ENCODE measurements around the gene LAX1. TPM values are rescaled to one million over a fixed set of nuclear protein-coding genes. Genes with fewer than 3 reads are reported as not detected.

The LAX1 gene
- total RNA-seq, 1 experiment from 2014 or later = not detected

GRCh38 chr1:203768256-203768655, 3.3 kb downstream of the LAX1 start (continued):
- no peak for TF ChIP-seq HMGXB4 (CRISPR knock-in tag; IDR thresholded peaks at IDR 0.05)
- TF ChIP-seq CREM (CRISPR knock-in tag; IDR thresholded peaks at IDR 0.05) = no peak
- TF ChIP-seq E2F5 (CRISPR knock-in tag; IDR thresholded peaks at IDR 0.05) = no peak
- TF ChIP-seq E2F1 (CRISPR knock-in tag; IDR thresholded peaks at IDR 0.05) = no peak
- no peak for TF ChIP-seq MXD4 (CRISPR knock-in tag; IDR thresholded peaks at IDR 0.05; ENCODE audit: borderline replicate concordance)
- TF ChIP-seq SP1 (CRISPR knock-in tag; conservative IDR thresholded peaks at IDR 0.05) = no peak
- TF ChIP-seq TEAD1 (CRISPR knock-in tag; IDR thresholded peaks at IDR 0.05) = no peak
- no peak for TF ChIP-seq PREB (CRISPR knock-in tag; IDR thresholded peaks at IDR 0.05; ENCODE audit: borderline replicate concordance)

- ATAC-seq (no peak), DNase-seq (ENCODE audit: low spot score) (no peak)
- Mint-ChIP-seq H3K36me3 (no peaks in the 10 kb centered on the region), H3K4me1 (peaks cover 9% of the 10 kb centered on the region), H3K27me3 (ENCODE audit: low read depth) (no peaks in the 10 kb centered on the region), H3K27ac (no peak overlapping the region), H3K9me3 (no peaks in the 10 kb centered on the region), H3K4me3 (no peak overlapping the region)
- CTCF ChIA-PET = no interaction called here
- no peak for TF ChIP-seq JAZF1 (CRISPR knock-in tag; IDR thresholded peaks at IDR 0.05)
- TF ChIP-seq GABPB1 (CRISPR knock-in tag; IDR thresholded peaks at IDR 0.05) = peak; percentile 84
- POLR2A ChIA-PET = no interaction called here
These were observed 4.7 kb downstream of the LAX1 start for GRCh38 chr1:203769505-203770343.

GRCh38 chr1:203771901-203772301, 6.9 kb downstream of the LAX1 start:
- ChIA-PET POLR2A (no interaction called here), CTCF (no interaction called here)
- H3K4me1 Mint-ChIP-seq = peaks cover 9% of the 10 kb centered on the region
- ATAC-seq = no peak
- TF ChIP-seq NR3C1 (CRISPR knock-in tag; conservative IDR thresholded peaks at IDR 0.05; ENCODE audit: low read depth) = no peak
- no peak for TF ChIP-seq USF1 (CRISPR knock-in tag; IDR thresholded peaks at IDR 0.05)
- no peak for TF ChIP-seq ZNF532 (CRISPR knock-in tag; IDR thresholded peaks at IDR 0.05; ENCODE audit: borderline replicate concordance)
- no peak for TF ChIP-seq ATF2 (CRISPR knock-in tag; IDR thresholded peaks at IDR 0.05; ENCODE audit: borderline replicate concordance, low read depth)
- TF ChIP-seq PREB (CRISPR knock-in tag; IDR thresholded peaks at IDR 0.05; ENCODE audit: borderline replicate concordance) = no peak
- TF ChIP-seq ZNF423 (CRISPR knock-in tag; IDR thresholded peaks at IDR 0.05) = no peak
- no peak for TF ChIP-seq GABPB1 (CRISPR knock-in tag; IDR thresholded peaks at IDR 0.05)
- TF ChIP-seq ZNF232 (CRISPR knock-in tag; IDR thresholded peaks at IDR 0.05) = no peak
- TF ChIP-seq SMAD4 (CRISPR knock-in tag; IDR thresholded peaks at IDR 0.05) = no peak
- TF ChIP-seq KAT7 (CRISPR knock-in tag; IDR thresholded peaks at IDR 0.05; ENCODE audit: borderline replicate concordance) = no peak
- no peak for TF ChIP-seq ZNF317 (CRISPR knock-in tag; IDR thresholded peaks at IDR 0.05; ENCODE audit: borderline replicate concordance, low read depth)
- no peaks in the 10 kb centered on the region for H3K27me3 Mint-ChIP-seq (ENCODE audit: low read depth)
- no peak for DNase-seq (ENCODE audit: low spot score)
- H3K36me3 Mint-ChIP-seq = no peaks in the 10 kb centered on the region
- no peak overlapping the region; the same call in 1 of the 2 replicates for H3K27ac Mint-ChIP-seq
- H3K4me3 Mint-ChIP-seq = no peak overlapping the region
- no peaks in the 10 kb centered on the region for H3K9me3 Mint-ChIP-seq
